ENCODE results near the gene BTBD18.

BTBD18 gene

DNA sequence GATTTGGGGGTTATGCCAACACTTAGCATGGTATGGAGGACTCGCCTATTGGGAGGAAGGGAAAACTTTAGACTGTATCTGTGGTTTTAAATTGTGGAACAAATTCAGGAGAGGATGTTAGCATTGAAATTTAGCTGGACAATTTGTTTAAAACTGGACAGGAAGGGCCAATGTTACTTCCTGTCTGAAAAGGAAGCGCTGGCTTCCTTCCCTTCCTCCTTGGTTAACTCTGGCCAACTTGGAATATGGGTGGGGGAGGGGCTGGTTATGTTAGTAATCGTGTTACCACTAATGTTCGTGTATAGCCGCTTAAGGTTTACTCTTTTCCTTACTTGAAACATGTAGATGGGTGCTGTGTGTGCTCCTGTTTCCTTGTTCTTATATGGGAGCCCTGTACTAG lies 23.9 kb upstream of the BTBD18 start:
- no peak for FAIRE-seq

DNA sequence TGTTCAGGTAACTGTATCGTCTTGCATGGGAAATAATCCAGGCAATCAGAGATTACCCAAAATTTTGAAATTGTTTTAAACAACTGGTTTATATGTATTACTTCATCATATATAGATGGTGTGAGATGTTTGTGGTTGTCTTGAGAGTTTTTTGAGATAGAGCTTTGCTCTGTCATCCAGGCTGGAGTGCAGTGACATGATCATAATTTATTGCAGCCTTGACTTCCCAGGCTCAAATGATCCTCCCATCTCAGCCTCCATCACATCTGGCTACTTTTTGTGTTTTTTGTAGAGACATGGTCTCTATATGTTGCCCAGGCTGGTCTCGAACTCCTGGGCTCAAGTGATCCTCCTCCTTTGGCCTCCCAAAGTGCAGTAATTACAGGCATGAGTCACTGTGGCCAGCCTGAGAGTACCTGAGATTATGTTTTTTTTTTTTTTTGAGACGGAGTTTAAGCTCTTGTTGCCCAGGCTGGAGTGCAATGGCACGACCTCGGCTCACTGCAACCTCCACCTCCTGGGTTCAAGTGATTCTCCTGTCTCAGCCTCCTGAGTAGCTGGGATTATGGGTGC lies 21.5 kb upstream of the BTBD18 start:
- FAIRE-seq = no peak

DNA sequence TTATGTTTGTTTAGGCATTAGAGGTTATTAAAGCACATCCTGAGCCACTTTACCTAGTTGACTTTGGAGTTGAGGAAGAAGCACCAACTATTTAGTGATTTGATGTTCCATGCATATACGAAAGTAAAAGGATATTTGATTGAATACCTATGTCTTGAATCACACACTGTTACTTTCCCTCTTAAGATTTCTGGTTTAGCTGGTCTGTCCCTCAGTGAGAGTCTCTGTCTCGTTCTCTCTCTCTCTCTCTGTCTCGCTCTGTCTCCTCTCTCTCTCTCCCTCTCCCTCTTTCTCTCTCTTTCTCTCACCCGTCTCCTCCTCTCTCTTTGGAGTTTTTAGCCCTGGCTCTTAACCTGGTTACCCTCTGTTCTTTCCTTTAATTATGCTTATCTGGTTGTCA lies 20.9 kb upstream of the BTBD18 start:
- FAIRE-seq = no peak

DNA sequence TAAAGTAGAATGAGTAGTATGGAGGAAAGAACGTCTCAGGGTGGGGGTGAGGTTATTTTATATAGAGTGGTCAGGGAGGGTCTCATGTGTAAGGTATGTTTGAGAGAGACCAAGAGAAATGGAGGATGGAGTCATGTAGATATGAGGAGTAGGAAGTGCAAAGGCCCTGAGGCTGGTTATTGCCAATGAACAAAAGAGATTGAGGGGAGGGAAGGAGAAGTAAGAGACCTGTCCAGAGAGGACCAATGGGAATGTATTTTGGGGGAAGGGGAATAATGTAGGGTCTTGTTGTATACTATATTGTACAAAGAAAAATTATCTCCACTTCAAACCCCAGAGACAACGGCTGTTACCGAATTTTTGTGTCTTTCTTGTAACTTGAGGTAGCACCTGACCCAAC lies 19.7 kb upstream of the BTBD18 start:
- no peak for FAIRE-seq

DNA sequence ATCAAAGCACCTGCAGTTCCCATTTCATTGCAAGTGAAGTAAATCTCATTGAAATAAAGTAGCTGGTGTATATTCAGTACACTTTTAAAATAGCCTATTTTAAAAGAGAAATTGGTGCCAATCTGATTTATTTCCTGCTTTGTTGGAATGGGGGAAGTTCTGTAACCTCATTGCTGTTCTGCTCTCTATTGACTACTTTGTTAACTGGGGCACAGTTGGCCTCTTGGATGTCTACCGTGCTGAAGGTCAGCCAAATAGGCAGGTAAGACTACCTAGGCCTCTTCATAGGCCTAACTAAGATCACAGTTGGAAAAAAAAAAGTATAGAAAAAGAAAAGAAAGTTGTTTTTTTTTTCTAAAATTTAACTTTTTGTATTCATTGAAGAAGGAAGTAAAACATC lies 19.2 kb upstream of the BTBD18 start:
- FAIRE-seq = no peak

DNA sequence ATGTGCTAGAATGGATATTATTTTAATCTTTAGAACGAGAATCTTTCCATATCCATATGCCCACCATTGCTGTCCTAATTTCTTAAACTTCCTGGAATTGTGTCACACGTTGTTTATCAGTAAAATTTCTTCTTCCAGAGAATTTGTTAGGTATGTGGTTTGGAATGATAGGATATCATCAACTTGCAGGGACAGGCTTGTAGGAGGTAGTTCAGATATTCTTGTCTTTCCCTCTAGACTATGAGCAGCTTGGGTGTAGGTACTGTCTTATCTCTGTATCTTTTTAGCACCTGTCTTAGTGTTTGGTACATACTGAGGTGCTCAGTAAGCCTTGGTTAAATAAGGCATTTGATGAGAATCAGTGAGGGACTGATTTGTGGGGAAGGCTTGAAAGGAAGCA lies 13.4 kb upstream of the BTBD18 start:
- no peak for FAIRE-seq

DNA sequence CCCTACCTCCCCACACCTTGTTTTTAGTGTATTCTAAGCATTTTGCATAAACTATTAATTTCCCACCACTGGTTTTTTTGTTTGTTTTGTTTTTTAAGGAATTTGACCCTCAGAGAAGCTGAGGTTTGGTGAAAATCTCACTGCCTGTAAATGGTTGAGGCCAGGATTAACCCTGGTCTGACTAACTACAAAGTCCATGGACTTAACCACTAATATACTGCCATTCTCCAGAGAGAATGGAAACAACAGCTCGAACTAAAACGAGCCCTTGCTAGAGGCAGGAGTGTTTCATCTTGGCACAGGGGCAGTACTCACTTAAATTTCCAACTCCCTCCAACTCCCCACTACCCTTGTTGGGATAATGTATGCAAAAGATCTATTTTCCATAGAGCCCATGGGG lies 12.9 kb upstream of the BTBD18 start:
- FAIRE-seq = no peak

DNA sequence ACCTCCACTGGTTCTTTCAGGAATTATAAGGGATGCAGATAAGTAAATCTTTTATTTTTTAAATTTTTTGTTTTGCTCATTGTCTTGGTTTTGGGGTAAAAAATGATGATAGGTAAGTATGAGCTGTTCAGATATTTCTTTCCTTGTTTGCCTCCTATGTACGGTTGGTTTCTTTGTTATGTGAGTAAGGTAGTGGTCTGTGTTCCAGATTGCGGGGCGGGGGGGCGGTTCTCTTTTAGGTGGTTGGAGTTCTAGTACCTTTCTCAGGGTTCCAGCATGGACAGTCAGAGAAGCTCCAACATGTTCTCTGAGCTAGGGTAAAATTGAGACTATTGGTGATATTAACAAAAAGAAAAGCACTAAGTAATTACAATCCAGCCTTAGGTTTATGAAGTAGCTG lies 12.4 kb upstream of the BTBD18 start:
- FAIRE-seq = no peak

DNA sequence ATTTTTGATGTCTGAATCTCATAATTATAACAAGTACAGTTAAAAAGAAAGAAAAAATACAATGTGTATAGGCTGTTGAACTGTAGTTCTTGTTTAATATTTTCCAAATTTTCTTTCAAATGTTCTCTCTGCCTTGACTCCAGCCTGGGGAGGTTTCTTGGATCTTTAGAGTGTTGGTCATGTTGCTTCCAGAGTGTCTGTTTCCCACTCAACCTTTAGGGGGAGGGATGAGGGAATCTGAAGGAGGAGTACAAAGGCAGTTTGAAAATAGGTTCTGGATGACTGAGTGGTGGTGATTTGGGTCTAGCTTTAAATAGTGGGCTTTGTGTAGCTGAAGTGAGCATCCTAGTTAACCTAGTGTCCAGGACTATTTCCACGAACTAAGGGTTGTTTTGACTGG lies 11.9 kb upstream of the BTBD18 start:
- no peak for FAIRE-seq

DNA sequence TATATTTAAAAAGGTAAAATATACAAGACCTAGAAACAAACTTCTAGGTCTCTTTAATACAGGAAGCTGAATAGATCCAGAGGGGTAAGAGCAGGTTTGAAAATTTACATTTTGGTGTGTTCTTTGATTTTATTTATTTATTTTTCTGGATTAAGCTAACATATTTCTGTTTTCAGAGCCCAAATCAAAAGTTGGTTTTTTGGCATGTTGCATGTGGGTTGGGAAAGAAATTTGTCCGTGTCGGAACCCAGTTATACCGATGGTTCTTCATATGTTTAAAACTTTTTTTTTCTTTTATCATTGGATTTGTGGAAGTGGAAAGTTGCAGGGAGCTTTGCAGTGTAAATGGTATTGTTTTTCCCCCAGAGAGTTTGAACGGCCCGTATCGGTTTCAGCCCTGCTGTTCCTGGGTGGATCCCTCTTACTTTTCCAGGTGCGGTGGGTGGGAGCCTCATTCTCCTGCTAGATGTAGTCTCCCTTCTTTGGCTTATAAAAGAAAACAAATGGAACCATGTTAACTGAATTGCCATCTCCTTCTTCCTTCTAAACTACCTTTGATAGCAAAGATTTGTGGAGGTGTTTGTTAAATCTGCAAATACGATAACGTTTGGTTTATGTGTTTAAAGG lies 10.7 kb upstream of the BTBD18 start:
- no peak for FAIRE-seq

DNA sequence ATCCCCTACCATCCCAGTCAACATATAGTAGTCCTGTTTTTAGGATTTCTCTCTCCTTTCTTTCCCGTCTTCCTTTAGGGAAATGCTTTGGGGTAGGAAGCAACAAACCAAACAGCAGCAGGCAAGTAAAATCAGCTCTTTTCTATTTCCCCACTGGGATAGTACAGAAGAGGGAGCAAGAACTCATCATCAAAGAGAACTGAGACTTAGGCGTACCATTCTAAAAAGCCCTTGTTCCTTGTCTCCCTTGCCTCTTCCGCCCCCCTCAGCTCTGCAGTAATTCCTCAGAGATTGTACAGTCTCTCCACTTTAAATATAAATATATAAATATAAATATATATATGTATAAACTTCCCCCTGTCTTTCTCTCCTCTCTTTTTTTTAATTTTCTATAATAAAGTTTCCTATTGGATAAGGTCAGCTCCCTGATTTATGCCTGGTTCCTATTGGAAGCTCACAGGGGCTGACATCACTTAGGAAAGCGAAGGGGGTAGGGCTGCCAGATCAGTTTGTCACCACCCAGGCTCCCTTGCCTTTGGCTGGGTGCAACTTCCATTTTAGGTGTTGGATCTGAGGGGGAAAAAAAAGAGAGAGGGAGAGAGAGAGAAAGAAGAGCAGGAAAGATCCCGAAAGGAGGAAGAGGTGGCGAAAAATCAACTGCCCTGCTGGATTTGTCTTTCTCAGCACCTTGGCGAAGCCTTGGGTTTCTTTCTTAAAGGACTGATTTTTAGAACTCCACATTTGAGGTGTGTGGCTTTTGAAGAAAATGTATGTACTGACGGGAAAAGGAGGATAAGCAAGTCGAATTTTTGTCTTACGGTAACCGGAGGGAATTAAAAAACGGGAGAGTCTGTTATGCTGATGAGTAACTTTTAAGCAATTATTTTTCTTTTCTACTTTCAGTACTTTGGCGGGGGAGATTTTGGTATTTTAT lies 9.9 kb upstream of the BTBD18 start, which contains the start of gene CTNND1:
Gene CTNND1, plus strand, starts transcription at position 502 of the 934 bp plus-strand sequence. CDS start 29,677 bp downstream, outside the sequence.
- peak; percentile 97 for FAIRE-seq

DNA sequence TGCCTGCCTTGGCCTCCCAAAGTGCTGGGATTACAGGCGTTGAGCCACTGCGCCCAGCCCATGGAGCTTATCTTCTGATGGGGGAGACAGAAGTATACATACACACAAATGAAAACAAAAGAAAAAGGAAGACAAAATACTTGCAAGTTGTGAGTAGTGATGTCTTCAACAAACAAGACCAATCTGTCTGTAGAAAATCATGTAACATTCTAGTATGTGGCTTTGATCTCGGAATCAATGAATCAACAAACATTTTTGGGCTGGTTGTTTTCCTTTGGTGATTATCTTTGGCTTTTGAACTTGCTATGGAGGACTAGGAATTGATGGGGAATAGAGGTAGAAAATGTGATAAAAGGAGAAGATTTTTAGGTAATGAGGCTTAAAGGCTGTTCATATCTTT lies 6.6 kb upstream of the BTBD18 start:
- FAIRE-seq = no peak

DNA sequence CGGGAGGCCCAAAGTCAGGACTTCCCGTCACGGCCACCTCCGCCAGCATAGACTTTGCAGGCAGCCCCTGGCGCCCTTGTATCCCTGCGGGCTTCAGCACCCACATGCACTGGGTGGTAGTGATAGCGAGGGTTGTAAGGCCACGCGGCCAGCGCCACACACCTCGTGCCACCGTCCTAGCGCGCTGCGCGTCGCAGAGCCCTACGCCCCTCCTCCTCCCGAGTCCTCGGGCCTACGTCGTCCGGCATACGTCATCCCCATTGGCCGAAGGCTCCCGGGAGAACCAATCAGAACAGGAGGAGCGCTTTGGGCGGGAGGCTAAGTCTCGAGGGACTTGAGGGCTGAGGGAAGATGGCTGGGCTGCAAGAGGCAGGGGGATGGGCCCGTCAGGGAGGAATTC lies 1.3 kb upstream of the BTBD18 start:
- FAIRE-seq = no peak

DNA sequence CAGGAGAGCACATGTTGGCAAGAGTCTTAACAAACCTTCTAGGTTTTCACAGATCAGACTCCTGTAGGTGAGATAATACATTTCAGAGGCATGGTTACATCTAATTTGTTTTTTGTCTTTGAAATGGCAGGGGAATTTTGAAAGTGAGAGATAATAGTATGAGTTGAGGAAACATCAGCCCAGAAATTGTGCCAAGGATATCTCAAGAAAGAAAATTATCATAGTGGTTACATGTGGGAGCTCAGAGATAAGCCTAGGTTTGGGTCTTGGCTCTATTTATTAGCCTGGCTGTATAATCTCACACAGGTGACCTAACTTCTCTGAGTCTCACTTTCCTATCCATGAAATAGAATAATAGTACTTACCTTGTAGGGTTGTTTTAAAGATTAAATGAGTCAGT lies 443 bp downstream of the BTBD18 start:
- no peak for FAIRE-seq

DNA sequence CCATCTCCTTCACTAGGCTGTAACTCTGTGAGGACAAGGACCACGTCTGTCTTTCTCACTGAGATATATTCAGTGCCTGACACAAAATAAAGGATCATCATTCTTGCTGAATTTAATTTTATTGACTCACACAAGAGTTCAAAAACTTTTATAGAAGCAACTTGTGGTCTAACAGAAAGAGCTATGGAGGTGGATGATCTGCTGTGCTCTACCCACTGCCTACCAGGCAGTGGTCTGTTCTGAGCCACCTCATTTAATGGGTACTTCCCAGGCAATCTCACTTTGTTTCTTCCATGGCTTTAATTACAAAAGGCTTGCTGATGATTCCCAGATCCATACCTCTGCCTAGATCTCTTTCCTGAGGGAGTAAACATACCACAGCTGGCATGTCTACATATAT lies 4.7 kb downstream of the BTBD18 start:
- FAIRE-seq = no peak

DNA sequence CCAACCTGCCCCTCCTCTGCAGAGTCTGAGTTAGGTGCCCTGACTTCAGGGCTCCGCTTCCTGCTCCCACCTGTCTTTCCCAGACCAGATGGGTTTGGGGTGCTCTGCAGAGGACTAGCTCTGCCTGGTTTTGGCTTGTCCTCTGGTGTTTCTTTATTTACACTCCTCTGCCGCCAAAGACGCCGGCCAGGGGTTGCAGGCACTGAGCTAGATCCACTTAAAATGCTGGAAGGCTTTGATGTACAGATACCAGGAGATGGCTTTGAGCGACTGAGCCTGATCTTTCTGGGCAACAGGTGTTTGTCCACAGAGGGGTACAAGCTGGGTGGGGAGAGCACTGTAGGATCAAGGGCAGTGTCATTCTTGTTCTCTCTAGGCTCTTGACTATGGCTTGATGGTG lies 6.4 kb downstream of the BTBD18 start:
- no peak for FAIRE-seq

DNA sequence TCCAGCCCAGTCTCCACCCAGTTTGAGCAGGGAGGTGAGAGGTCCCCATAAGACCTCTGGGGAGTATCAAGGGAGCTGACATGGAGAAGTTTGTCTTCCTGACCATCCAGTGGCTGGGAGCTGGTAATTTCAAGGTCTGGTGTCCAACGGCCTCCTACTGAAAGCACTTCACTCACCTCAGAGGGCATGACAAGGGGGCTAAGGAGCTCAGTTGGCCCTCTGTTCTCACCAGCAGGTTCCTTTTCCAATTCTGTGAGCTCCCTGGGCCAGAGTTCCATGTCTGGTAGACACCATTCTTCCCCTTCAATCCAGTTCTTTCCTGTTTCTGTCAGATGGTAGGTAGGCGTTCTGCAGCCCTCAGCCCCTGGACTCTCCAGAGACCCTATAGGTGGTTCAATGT lies 7.3 kb downstream of the BTBD18 start:
- no peak for FAIRE-seq

DNA sequence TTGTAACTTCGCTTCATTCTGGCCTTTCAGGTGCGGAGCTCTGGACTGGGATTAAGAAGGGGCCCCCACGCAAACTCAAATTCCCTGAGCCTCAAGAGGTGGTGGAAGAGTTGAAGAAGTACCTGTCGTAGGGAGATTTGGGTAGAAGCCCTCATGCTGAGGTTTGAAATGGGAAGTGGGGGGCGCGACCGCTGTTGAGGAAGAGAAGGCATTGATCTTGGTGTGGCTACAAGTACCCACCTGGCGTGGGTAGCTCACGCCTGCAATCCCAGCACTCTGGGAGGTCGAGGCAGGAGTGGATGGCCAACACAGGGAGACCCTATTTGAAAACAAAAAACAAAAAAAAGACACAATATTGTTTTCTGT lies 9.5 kb downstream of the BTBD18 start:
- FAIRE-seq = no peak

DNA sequence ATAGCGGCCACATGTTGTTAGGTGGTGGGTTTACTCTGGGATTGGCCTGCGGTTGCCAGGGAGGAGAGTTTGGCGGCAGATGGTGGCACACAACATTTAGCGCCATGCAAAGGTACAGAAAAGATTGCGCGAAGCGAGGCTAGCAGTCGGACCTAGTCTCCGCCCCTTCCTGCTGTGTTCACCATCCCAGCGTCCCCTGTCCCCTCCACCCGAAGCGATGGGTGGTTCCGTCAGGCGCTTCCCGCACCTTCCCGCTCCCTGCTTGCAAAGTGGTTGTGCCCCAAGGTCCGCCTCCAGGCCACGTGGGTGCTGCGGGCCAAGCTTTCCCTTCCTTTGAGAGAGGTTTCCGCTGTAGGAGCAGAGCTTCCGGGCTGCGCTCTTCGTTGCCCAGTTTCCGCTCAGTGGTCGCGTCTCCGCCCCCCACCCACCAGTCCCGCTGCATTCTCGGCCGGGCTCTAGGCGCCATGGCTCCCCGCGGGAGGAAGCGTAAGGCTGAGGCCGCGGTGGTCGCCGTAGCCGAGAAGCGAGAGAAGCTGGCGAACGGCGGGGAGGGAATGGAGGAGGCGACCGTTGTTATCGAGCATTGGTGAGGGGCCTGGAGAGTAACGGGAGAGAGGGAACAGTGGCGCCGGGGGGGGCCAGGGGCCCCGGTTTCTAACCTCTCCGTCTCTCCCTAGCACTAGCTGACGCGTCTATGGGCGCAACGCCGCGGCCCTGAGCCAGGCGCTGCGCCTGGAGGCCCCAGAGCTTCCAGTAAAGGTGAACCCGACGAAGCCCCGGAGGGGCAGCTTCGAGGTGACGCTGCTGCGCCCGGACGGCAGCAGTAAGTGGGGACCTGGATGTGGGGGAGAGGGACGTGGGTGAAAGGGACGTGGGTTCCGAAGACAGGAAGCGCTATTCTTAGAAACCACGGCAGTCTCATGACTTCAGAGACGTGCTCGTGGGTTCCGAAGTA lies 10.2 kb downstream of the BTBD18 start, which contains the start of gene SELENOH:
Gene SELENOH, plus strand, starts transcription at position 360 of the 955 bp plus-strand sequence. Its CDS starts 105 bp downstream, at position 465.
- FAIRE-seq = no peak

DNA sequence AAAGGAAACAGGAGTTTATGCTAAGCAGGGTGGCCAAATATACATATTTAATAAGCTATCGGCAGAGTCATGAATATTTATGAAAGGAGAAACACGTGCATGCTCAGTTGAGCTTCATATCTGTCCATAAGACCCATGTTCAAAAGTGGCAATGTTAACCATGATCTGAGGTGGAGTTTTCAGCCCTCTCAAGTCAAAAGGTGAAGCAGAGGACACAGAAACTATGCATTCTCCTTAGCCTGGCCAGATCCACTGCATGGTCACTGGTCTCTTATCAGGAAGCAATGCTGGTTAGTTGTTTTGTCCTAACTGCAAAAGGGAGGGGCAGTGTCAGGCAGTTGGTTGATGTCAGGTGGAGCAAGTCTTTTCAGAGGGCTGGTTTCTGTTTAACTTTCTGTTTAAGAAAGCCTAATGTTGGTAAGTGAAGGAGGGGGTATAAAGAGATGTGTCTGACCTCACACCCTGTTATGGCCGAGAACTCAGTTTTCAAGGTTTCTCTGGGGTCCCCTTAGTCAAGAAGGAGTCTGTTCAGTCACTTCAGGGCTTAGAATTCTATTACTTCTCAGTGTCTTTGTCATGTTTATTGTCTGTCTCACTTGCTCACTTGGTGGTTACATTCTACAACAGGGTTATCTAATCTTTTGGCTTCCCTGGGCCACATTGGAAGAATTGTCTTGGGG lies 15.9 kb downstream of the BTBD18 start:
- no peak for FAIRE-seq

DNA sequence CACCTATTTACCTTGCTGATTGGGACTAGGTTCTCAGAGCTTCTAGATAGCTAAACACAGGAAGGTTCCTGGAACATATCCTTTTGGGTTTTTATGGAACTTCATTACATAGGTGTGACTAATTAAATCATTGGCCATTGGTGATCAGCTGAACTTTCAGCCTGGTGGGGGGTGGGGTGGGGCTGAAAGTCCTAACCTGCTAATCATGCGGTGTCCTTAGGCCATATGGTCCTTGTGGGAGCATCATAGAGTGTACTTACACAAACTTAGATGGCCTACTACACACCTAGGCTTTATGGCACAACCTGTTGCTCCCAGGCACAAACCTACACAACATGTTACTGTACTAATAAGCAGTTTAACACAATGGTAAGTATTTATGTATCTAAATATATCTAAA lies 19.0 kb downstream of the BTBD18 start:
- no peak for FAIRE-seq

DNA sequence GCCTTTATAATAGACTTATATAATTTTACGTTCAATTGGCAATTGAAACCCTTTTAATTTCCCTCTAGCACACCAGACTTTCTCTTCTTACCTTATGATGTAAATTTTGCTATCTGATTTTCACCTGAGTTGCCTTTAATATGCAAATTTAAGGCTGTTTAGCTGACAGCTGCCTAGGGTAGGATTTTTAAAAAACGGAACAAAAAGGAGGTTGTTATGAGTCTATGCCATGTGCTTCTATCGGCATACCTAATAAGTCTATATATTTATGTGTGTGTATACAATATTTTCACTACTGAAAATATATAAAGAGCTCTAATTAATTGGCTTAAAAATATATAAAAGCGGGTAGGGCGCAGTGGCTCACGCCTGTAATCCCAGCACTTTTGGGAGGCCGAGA lies 22.1 kb downstream of the BTBD18 start:
- no peak for FAIRE-seq
